GM19023 (cell line): ENCODE results near the gene FAM43A.
A peak's percentile ranks its signal among the peaks of the same experiment; 100 is the strongest.

Source experiments
- ATAC-seq: cut with Tn5 transposase; IDR thresholded peaks from one replicate; pipeline ENCODE4 v1.9.1; 2021; ENCODE audit warnings: mild to moderate bottlenecking, moderate library complexity; ENCODE audit not compliant: unreplicated experiment

The FAM43A gene

GRCh38 chr3:194675081-194675640 lies 10.5 kb upstream of the FAM43A start:
- ATAC-seq: no peak

GRCh38 chr3:194675680-194676079 lies 10.0 kb upstream of the FAM43A start:
- no peak for ATAC-seq

GRCh38 chr3:194676471-194676870 lies 9.2 kb upstream of the FAM43A start:
- ATAC-seq: no peak

- no peak for ATAC-seq
Observed at GRCh38 chr3:194680888-194681615, 4.6 kb upstream of the FAM43A start.

DNA sequence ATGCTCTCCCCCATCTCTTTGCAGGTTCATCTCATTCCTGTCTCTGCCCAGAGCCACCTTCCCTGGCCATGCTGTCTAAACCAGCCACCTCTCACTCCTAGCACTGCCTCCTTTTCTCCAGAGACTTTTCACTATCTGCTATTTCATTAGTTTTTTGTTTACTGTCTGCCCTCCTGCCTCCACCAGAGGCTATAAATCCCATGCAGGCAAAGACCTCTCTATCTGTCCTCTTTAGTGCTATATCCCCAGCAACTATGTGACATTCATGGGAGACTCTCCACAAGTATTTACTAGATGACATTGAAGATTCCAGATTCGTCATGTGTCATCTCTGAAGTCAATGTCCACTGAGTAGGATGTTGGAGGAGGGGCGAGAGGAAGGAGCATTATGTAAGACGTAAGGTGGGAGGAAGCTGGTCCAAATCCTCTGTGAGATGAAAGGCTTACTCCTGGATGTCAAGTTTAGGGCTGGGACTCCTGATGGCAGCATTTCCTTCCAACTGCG lies 3.4 kb upstream of the FAM43A start:
- no peak for ATAC-seq

DNA sequence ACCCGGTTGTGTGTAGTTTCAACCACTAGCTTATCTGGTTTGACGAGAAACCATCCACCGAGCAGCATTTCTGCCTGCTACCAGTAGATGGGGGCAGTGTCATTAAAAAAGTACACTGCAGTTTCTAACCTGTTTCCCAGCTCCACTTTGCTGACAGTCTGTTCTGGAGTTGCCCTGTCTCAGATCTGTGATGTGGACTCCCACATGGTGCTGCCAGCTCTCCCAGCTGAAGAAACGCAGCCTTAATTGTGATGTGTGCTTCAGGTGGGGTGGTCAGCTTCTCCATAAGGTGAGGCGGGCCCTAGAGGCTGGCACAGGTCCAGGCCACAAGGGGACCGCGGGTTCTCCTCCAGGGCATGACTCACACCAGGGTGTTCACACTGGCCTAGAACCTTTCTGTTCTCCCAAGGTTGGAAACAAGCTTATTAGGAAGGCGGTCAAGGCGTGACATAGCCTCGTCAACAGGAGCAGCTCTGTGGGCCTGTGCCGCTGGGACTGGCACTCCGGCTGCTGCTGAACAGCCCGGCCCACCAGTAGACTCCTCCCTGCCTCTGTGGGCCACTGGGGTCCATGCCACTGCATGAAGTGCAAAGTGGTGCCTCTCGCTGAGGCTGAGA lies 2.9 kb upstream of the FAM43A start:
- peak; percentile 56 for ATAC-seq

GRCh38 chr3:194683380-194683779 lies 2.3 kb upstream of the FAM43A start:
- ATAC-seq: no peak

GRCh38 chr3:194685065-194685717 lies 492 bp upstream of the FAM43A start:
- peak; percentile 3 for ATAC-seq

DNA sequence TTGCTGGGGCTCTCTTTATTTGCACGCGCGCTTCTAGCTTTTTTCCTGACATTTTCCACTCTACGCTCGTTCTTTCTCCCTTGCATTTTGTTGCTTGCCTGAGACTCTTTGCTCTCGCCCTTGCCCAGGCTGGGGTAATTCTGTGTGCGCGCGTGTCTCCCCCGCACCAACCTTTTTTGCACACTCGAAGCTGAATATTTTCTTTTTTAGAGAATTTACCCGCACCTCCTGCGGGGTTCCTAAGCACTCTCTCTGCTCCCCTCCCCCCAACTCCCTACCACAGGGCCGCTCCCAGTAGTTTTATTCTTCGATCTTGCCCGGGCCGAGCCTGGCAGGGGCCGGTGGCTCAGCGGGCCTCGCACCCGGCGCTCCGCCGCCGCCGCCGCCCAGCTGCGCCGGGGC lies 732 bp downstream of the FAM43A start:
- no peak for ATAC-seq

GRCh38 chr3:194686816-194687637 lies 1.3 kb downstream of the FAM43A start:
- ATAC-seq: no peak

- ATAC-seq: peak; percentile 40
Observed at GRCh38 chr3:194687638-194688199, 2.0 kb downstream of the FAM43A start.

DNA sequence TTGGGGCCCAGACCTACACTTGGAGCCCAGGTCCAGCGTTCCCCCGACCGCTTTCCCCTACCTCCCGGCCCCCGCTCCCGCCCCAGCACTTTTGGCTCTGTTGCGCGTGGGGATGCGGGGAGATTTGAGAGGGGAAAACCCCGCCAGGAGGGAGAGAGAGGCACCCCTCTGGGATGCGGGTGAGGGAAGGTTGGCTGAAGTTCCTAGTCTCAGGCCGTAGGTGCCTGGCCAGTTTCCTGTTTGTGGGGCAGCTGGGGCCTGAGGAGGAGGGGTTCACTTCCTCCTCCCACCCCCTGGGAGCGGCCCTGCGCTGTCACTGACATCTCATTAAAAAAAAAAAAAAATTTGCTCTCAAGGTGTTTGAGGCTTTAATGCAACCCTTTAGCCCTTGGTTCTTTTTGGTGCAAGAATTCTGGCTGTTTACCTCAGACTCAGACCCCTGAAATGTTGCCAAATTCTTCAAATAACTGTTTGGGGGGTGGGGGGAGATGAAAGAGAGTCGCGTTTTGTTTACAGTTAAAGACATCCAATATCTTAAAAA lies 2.6 kb downstream of the FAM43A start:
- ATAC-seq: peak; percentile 22

- ATAC-seq: no peak
Observed at GRCh38 chr3:194688946-194689345, 3.3 kb downstream of the FAM43A start.

- no peak for ATAC-seq
Observed at GRCh38 chr3:194689493-194689944, 3.8 kb downstream of the FAM43A start.

- ATAC-seq: no peak
Observed at GRCh38 chr3:194690501-194691372, 5.1 kb downstream of the FAM43A start.

- peak; percentile 65 for ATAC-seq
Observed at GRCh38 chr3:194691481-194692283, 6.0 kb downstream of the FAM43A start.

DNA sequence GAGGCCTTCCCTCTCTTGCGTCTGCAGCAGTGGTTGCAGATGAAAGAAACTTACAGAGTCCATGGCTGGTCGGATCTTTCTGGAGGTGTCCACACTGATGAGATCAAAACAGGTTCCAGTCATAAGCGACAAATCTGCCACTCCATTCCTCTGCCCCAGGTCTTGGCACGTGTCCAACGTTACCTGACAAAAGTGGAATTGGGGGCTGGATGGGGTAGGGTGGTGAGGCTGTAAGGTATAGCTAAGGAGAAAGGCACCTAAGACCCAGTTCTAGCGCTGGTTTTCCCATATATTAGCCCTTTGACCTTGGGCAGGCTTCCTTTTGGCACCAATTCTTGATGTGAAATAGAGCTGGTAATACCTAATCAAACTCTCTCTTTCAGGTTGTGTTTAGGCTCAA lies 11.0 kb downstream of the FAM43A start:
- ATAC-seq: no peak

DNA sequence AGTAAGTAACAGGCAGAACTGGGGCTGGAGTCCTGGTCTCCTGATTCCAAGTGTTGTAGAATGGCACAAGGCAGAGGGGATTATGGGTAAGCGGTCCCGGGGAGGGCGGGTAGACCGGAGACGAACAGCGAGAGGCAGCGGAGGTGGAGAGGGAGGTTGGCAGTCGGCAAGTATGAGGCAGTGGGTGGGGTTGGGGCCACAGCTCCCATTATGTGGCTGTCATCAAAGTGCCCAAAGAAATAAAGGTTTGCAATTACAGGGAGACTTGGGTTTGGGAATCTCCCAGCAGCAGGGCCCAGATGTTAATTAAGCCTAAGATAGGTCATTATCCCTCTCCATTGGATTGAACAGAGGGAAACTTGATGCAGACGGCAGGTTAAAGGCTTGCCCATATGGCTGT lies 16.9 kb downstream of the FAM43A start:
- no peak for ATAC-seq
